ENCODE measurements around the gene INTS11. TPM values are rescaled to one million over a fixed set of nuclear protein-coding genes. Genes with fewer than 3 reads are reported as not detected.

The INTS11 gene
- total and polyA plus RNA-seq, 4 donors: 26.3 to 40.5 (median 34.5) TPM

DNA sequence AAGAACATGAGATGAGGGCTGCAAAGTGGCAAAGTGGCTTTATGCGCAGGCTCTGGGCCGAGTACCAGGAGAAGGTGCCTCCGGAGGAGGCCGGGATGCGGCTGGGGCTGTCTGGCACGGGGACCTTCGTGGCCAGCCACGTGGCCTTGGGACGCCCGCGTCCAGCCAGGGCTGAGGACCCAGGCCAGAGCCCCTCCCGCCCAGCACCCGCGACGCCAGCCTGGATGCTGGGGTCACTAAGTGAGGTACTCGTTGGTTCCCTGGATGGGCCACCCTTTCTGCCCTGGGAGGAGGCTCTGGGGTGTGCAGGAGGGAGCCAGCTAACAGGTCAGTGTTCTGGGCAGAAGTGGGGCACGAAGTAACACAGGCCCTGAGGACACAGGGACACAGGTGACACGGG is 31.6 kb downstream of the INTS11 start:
- no peak overlapping the region for H3K27ac ChIP-seq (ENCODE audit: low read depth in 1 of 2, low read length in 2 of 2)
- WGBS: 92% methylated on average over 18 of the region's 18 CpGs
- H3K4me1 ChIP-seq (ENCODE audit: control insufficient read depth in 4 of 4, insufficient read depth in 4 of 4, low read length in 3 of 4): peaks cover 0 to 13% (median 7%) of the 10 kb centered on the region in 4 donors
- no peaks in the 10 kb centered on the region for H3K27me3 ChIP-seq (ENCODE audit: control insufficient read depth in 4 of 4, insufficient read depth in 4 of 4, low read length in 3 of 4)
- no peaks in the 10 kb centered on the region for H3K9me3 ChIP-seq (ENCODE audit: control insufficient read depth in 4 of 4, low read length in 3 of 4)
- no peak overlapping the region for H3K4me3 ChIP-seq (ENCODE audit: low read depth in 1 of 3, low read length in 3 of 3)
- no peak overlapping the region for H3K9ac ChIP-seq (ENCODE audit: low read depth in 1 of 2, low read length in 2 of 2)
- TF ChIP-seq FOXA2 (IDR thresholded peaks at IDR 0.05) (no peak), YY1 (IDR thresholded peaks at IDR 0.05) (no peak), NR2F2 (IDR thresholded peaks at IDR 0.05) (no peak), FOXA1 (IDR thresholded peaks at IDR 0.05) (no peak), GABPA (IDR thresholded peaks at IDR 0.05 in 1 of 2, conservative IDR thresholded peaks at IDR 0.05 in 1 of 2) (no peak), ATF3 (IDR thresholded peaks at IDR 0.05) (no peak), REST (IDR thresholded peaks at IDR 0.05) (no peak), HNF4A (conservative IDR thresholded peaks at IDR 0.05) (no peak), TAF1 (conservative IDR thresholded peaks at IDR 0.05) (no peak), EGR1 (IDR thresholded peaks at IDR 0.05; ENCODE audit: low read depth in 2 of 2) (no peak)
- TF ChIP-seq, protein P1, sequence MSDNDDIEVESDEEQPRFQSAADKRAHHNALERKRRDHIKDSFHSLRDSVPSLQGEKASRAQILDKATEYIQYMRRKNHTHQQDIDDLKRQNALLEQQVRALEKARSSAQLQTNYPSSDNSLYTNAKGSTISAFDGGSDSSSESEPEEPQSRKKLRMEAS (IDR thresholded peaks at IDR 0.05): no peak
- peaks cover 0 to 12% (median 2%) of the 10 kb centered on the region in 4 donors for H3K36me3 ChIP-seq (ENCODE audit: control insufficient read depth in 4 of 4, insufficient read depth in 3 of 4, low read depth in 1 of 4, low read length in 3 of 4)
- no peak for DNase-seq (ENCODE audit: low spot score)

GRCh38 chr1:1292442-1292779 is 32.0 kb downstream of the INTS11 start:
- H3K9me3 ChIP-seq (ENCODE audit: control insufficient read depth in 4 of 4, low read length in 3 of 4): no peaks in the 10 kb centered on the region
- H3K9ac ChIP-seq (ENCODE audit: low read depth in 1 of 2, low read length in 2 of 2): no peak overlapping the region

More at GRCh38 chr1:1292442-1292779, 32.0 kb downstream of the INTS11 start:
- no peaks in the 10 kb centered on the region for H3K27me3 ChIP-seq (ENCODE audit: control insufficient read depth in 4 of 4, insufficient read depth in 4 of 4, low read length in 3 of 4)
- H3K4me3 ChIP-seq (ENCODE audit: low read depth in 1 of 3, low read length in 3 of 3): no peak overlapping the region
- TF ChIP-seq EGR1 (IDR thresholded peaks at IDR 0.05; ENCODE audit: low read depth in 2 of 2): no peak
- TF ChIP-seq GABPA (IDR thresholded peaks at IDR 0.05 in 1 of 2, conservative IDR thresholded peaks at IDR 0.05 in 1 of 2): no peak
- TF ChIP-seq HNF4A (conservative IDR thresholded peaks at IDR 0.05): no peak
- no peak for TF ChIP-seq FOXA2 (IDR thresholded peaks at IDR 0.05)
- TF ChIP-seq TAF1 (conservative IDR thresholded peaks at IDR 0.05): no peak
- TF ChIP-seq ATF3 (IDR thresholded peaks at IDR 0.05): no peak
- no peak for TF ChIP-seq RAD21 (IDR thresholded peaks at IDR 0.05)
- no peak for TF ChIP-seq NR2F2 (IDR thresholded peaks at IDR 0.05)
- no peak for TF ChIP-seq FOXA1 (IDR thresholded peaks at IDR 0.05)
- TF ChIP-seq, protein P1 (IDR thresholded peaks at IDR 0.05): no peak
- TF ChIP-seq CTCF (IDR thresholded peaks at IDR 0.05; ENCODE audit: low read depth, low read length, missing input control): no peak
- no peak for TF ChIP-seq JUND (IDR thresholded peaks at IDR 0.05)
- TF ChIP-seq REST (IDR thresholded peaks at IDR 0.05): no peak
- TF ChIP-seq HNF4G (IDR thresholded peaks at IDR 0.05): no peak
- no peak for DNase-seq (ENCODE audit: low spot score)
- H3K4me1 ChIP-seq (ENCODE audit: control insufficient read depth in 4 of 4, insufficient read depth in 4 of 4, low read length in 3 of 4): peaks cover 0 to 13% (median 7%) of the 10 kb centered on the region in 4 donors
- no peak overlapping the region for H3K27ac ChIP-seq (ENCODE audit: low read depth in 1 of 2, low read length in 2 of 2)
- 91% methylated on average over 9 of the region's 9 CpGs for WGBS
- H3K36me3 ChIP-seq (ENCODE audit: control insufficient read depth in 4 of 4, insufficient read depth in 3 of 4, low read depth in 1 of 4, low read length in 3 of 4): peaks cover 0 to 10% (median under 1%) of the 10 kb centered on the region in 4 donors

Data from liver (tissue), 9 donors.